Measurements from ENCODE around the gene ASB2. TPM values are rescaled to one million over a fixed set of nuclear protein-coding genes. Genes with fewer than 3 reads are reported as not detected.
A peak's percentile ranks its signal among the peaks of the same experiment; 100 is the strongest.

The ASB2 gene
- polyA plus RNA-seq, 1 donor (not counting 4 experiments of a cell fraction or from before 2014, with no cell fraction given), result 0.56 TPM

DNA sequence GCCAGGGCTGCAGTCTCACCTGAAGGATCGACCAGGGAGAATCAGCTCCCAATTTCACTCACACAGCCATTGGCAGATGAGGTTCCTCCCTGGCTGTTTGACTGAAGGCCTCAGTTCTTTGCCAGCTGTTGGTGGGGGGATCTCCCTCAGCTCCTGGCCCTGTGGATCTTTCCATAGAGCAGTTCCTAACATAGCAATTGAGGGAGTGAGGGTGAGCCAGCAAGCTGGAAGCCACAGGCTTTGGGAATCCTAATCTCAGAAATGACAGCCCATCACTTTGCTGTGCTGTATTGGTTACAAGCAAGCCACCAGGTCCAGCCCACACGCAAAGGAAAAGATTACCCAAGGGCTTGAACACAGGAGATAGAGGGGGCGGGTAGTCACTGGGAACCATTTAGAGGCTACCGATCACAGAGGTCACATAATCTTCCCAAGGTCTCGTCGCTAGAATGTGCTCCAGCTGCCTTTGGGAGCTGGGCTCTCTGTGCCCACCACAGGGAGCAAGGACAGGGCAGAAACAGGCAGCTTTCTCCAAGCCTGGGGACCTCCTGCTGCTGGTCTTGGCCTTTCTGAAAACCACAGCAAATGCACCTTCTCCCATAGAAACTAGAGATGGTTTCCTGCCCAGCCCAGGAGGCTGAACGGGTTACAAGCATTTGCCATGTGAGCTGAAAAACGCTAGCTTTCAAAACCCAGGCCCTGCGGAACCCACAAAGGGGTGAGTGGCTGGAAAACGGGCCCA lies 45.2 kb upstream of the ASB2 start:
- no peaks in the 10 kb centered on the region for H3K79me2 ChIP-seq (ENCODE audit: control insufficient read depth, insufficient read depth, low read length)
- no peak overlapping the region for H2AFZ ChIP-seq (ENCODE audit: control insufficient read depth, low read length)
- no peaks in the 10 kb centered on the region for H3K27me3 ChIP-seq (ENCODE audit: control insufficient read depth, extremely low read depth, insufficient read depth, low read length)
- DNase-seq (ENCODE audit: low read depth, low spot score), result no peak
- TF ChIP-seq, protein P1, sequence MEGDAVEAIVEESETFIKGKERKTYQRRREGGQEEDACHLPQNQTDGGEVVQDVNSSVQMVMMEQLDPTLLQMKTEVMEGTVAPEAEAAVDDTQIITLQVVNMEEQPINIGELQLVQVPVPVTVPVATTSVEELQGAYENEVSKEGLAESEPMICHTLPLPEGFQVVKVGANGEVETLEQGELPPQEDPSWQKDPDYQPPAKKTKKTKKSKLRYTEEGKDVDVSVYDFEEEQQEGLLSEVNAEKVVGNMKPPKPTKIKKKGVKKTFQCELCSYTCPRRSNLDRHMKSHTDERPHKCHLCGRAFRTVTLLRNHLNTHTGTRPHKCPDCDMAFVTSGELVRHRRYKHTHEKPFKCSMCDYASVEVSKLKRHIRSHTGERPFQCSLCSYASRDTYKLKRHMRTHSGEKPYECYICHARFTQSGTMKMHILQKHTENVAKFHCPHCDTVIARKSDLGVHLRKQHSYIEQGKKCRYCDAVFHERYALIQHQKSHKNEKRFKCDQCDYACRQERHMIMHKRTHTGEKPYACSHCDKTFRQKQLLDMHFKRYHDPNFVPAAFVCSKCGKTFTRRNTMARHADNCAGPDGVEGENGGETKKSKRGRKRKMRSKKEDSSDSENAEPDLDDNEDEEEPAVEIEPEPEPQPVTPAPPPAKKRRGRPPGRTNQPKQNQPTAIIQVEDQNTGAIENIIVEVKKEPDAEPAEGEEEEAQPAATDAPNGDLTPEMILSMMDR (optimal IDR thresholded peaks at IDR 0.05 in 1 of 3, IDR thresholded peaks at IDR 0.05 in 1 of 3, conservative IDR thresholded peaks at IDR 0.05 in 1 of 3; ENCODE audit: extremely low read depth in 1 of 3, insufficient read depth in 2 of 3, low read length in 3 of 3), result no peak
- no peak for TF ChIP-seq EZH2 (IDR thresholded peaks at IDR 0.05; ENCODE audit: low read length)
- H3K9me1 ChIP-seq (ENCODE audit: control insufficient read depth, extremely low read depth, insufficient read depth, low read length), result no peaks in the 10 kb centered on the region
- H3K36me3 ChIP-seq (ENCODE audit: control insufficient read depth in 2 of 2, extremely low read depth in 1 of 2, insufficient read depth in 2 of 2, low read length in 2 of 2), result no peaks in the 10 kb centered on the region
- H3K9me3 ChIP-seq (ENCODE audit: control insufficient read depth, low read depth, low read length), result no peaks in the 10 kb centered on the region
- dilution Hi-C loops (cut with MboI; ENCODE audit: extremely low pct_ligation_motif_present, low sequenced_read_pairs), result no loop called here
- no peaks in the 10 kb centered on the region for H4K20me1 ChIP-seq (ENCODE audit: control insufficient read depth, extremely low read depth, insufficient read depth, low read length)
- no peak overlapping the region for H3K27ac ChIP-seq (ENCODE audit: control insufficient read depth, insufficient read depth, low read length)
- no peak for FAIRE-seq
- no peak overlapping the region for H3K4me3 ChIP-seq (ENCODE audit: control insufficient read depth in 2 of 3, extremely low read depth in 1 of 3, insufficient read depth in 2 of 3, low read depth in 1 of 3, low read length in 3 of 3)
- no peaks in the 10 kb centered on the region for H3K4me1 ChIP-seq (ENCODE audit: control insufficient read depth, extremely low read depth, insufficient read depth, low read length)
- no peak overlapping the region for H3K9ac ChIP-seq (ENCODE audit: control insufficient read depth, extremely low read depth, insufficient read depth, low read length)
- no peak overlapping the region for H3K4me2 ChIP-seq (ENCODE audit: control insufficient read depth, extremely low read depth, insufficient read depth, low read depth, low read length)

DNA sequence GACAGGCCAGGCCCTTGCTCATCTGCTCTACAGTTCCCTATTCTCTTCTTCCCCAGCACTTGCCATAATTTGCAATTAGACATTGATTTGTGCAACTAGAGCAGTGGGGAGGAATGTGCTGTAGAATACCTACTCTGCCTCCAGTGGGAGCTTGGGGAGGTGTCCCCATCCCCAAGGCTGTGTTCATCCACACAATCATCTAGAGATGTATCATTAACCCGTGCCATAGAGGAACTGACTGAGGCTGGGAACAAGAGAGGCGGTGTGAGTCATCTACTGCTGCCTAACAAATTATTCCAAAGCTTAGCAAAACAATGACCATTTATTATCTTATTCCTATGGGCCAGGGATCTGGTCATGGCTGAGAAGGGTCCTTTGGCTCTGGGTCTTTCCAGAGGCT lies 44.6 kb upstream of the ASB2 start:
- Histone ChIP-seq H3K9me3 (ENCODE audit: control insufficient read depth, low read depth, low read length) (no peaks in the 10 kb centered on the region), H3K4me2 (ENCODE audit: control insufficient read depth, extremely low read depth, insufficient read depth, low read depth, low read length) (no peak overlapping the region), H3K9ac (ENCODE audit: control insufficient read depth, extremely low read depth, insufficient read depth, low read length) (no peak overlapping the region), H3K27ac (ENCODE audit: control insufficient read depth, insufficient read depth, low read length) (no peak overlapping the region), H3K36me3 (ENCODE audit: control insufficient read depth in 2 of 2, extremely low read depth in 1 of 2, insufficient read depth in 2 of 2, low read length in 2 of 2) (no peaks in the 10 kb centered on the region), H2AFZ (ENCODE audit: control insufficient read depth, low read length) (no peak overlapping the region), H4K20me1 (ENCODE audit: control insufficient read depth, extremely low read depth, insufficient read depth, low read length) (no peaks in the 10 kb centered on the region), H3K4me1 (ENCODE audit: control insufficient read depth, extremely low read depth, insufficient read depth, low read length) (no peaks in the 10 kb centered on the region), H3K79me2 (ENCODE audit: control insufficient read depth, insufficient read depth, low read length) (no peaks in the 10 kb centered on the region), H3K4me3 (ENCODE audit: control insufficient read depth in 2 of 3, extremely low read depth in 1 of 3, insufficient read depth in 2 of 3, low read depth in 1 of 3, low read length in 3 of 3) (no peak overlapping the region), H3K27me3 (ENCODE audit: control insufficient read depth, extremely low read depth, insufficient read depth, low read length) (peaks cover 4% of the 10 kb centered on the region), H3K9me1 (ENCODE audit: control insufficient read depth, extremely low read depth, insufficient read depth, low read length) (no peaks in the 10 kb centered on the region)
- DNase-seq (ENCODE audit: low read depth, low spot score), result no peak
- dilution Hi-C loops (cut with MboI; ENCODE audit: extremely low pct_ligation_motif_present, low sequenced_read_pairs), result no loop called here
- TF ChIP-seq, protein P1 (optimal IDR thresholded peaks at IDR 0.05 in 1 of 3, IDR thresholded peaks at IDR 0.05 in 1 of 3, conservative IDR thresholded peaks at IDR 0.05 in 1 of 3; ENCODE audit: extremely low read depth in 1 of 3, insufficient read depth in 2 of 3, low read length in 3 of 3), result peak in 1 of 3 experiments; percentile 19
- TF ChIP-seq EZH2 (IDR thresholded peaks at IDR 0.05; ENCODE audit: low read length), result no peak
- peak; percentile 44 for FAIRE-seq

Measured in keratinocyte (primary cell).